GM12801 (cell line): ENCODE results near the gene VPS39.

Experiments used
- TF ChIP-seq, protein P1 (sequence below): IDR thresholded peaks from one replicate; pipeline ENCODE4 v1.5.1; 2011; ENCODE audit warnings: control low read depth; ENCODE audit not compliant: insufficient read length; ENCODE audit errors: extremely low read depth

The VPS39 gene

DNA sequence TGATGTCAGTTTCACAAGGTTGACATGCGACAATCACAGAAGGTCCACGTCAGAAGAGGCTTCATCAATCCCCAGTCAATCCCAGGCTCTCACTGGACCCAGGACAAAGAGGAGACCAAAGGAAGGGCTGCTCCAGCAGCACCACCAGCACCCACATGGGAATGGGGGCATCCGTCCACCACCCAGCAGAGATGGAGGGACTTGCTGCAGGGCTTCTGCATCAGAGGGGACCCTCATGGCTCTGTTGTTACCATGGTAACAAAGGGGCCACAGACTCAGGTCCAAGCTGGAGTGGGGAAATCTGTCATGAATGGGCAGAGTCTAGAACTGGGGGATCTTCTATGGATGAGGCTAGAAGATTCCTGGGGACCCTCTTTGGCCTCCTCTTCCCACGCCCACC, 64.7 kb downstream of the VPS39 start:
- TF ChIP-seq, protein P1, sequence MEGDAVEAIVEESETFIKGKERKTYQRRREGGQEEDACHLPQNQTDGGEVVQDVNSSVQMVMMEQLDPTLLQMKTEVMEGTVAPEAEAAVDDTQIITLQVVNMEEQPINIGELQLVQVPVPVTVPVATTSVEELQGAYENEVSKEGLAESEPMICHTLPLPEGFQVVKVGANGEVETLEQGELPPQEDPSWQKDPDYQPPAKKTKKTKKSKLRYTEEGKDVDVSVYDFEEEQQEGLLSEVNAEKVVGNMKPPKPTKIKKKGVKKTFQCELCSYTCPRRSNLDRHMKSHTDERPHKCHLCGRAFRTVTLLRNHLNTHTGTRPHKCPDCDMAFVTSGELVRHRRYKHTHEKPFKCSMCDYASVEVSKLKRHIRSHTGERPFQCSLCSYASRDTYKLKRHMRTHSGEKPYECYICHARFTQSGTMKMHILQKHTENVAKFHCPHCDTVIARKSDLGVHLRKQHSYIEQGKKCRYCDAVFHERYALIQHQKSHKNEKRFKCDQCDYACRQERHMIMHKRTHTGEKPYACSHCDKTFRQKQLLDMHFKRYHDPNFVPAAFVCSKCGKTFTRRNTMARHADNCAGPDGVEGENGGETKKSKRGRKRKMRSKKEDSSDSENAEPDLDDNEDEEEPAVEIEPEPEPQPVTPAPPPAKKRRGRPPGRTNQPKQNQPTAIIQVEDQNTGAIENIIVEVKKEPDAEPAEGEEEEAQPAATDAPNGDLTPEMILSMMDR: no peak

DNA sequence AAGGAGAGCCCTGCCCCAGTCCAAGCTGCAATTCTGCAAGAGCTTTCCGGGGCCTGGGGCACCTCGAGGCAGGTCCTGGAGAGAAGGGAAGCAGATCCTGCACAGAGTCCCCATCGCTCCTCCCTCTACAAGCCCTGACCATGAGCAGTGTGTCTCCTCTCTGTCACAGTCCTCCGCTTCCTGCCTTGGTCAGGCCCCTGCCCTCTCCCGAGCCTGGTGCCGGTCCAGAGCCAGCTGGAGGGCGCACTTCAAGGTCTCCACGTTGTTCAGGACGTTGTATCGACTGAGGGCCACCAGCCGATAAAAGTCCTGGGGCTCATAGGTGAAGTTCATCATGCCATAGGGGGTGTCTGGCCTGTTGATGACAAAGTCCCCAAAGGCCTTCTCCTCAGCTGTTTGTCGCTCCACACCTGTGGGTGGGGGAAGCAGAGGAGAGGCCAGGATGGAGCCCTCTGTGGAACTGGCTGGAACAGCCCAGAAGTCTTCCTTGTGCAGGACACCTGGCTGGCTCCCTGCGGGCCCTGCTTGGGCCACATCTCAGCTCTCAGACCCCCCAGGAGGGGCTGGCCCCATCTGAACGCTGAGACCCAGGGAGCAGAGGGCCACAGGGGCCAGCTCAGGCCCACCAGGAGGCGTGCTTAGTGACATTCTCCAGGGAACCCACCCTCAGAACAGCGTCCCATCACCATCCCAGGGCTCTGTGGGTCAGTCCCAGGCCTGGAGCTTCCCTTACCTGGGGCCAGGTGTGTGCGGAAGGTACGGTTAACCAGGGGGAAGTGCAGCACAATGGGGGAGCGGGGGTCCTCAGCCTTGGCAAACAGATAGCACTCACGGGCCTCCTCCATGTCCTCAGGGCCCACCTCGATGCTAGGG, 66.1 kb downstream of the VPS39 start:
- TF ChIP-seq, protein P1: no peak

DNA sequence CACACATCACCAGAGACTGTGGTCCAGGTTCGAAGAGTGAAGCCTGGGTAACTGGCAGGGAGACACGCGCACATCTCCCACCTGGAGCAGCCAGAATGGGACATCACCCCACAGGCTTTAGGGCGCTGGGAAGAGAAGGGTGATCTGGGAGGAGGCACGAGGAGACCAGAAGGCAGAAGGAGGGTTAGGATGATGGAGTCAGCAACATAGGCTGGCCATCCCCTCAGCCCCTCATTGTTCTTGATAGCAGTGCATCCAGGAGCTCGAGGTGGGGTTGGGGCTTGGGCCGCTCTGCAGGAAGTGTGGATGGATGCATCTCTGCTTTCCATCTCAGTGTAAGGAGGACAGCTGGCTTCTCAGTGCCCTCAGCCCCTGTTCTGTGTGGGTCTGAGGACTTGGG, 66.9 kb downstream of the VPS39 start:
- TF ChIP-seq, protein P1: no peak

DNA sequence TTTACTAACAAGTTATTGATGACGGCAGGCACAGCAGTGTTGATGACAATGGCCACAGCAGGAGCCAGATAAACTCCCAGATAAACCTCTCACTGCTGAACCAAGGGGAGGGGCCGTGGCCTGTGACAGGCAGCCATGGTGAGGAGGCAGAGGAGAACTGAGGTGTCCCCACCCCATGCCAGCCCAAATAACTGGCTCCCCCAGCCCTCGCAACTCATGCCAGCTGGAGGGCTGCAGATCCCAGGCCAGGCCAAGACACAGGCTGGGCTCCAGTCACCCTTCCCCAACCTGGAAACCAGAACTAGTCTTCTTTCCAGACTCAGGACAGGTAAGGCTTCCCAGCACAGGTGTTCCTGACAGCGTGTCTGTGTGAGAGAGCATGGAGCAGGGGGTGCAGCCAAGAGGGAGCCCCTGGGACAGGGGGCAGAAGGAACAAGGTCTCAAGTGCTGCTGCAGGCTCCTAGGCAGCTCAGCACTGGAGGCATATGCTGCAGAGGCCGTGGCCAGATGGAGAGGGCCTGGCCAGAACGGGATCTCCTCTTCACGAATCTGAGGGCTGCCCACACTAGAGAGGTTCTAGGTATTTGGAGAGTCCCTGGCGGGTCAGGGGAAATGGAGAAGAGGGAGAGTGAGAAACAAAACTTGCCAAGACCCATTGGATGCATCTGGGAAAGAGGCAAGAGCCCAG, 67.6 kb downstream of the VPS39 start:
- TF ChIP-seq, protein P1: no peak

DNA sequence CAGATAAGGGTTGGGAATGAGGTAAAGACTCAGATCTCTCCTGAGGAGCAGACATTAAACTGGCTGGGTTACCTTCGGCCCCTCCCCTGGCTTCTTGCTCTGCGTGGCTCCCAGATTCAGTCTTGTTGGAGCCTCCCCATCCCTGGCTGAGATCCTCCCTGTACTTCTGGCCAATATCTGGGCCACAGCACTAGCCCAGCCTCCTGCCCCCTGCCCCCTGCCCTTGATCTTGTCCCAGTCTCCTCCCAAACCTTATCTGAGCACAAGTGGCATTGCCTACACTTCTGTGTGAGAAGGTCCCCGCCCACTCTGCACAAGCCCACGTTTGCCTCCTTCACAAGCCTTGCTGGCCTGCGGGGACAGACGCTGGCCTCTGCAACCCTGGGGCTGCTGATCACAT, 68.5 kb downstream of the VPS39 start:
- TF ChIP-seq, protein P1: no peak

DNA sequence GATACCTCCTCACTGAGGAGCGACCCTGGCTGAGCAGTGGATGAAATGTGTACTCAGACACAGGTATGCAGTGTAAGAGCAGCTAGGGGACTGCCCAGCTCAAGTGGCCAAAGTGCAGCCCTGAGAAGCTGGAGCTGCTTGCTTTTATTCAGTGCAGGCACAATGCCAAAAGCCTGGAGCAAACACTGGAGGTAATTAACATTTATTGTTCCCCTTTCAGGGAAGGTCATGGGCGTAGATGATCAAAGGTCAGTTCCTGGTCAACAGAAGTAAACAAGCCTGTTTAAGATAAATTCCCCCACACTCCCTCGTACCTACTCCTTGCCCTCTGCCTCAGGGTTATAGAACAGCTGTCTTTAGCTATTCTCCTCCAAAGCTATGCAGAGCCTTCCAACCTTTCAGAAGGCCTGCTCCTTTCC, 69.1 kb downstream of the VPS39 start:
- TF ChIP-seq, protein P1: no peak

DNA sequence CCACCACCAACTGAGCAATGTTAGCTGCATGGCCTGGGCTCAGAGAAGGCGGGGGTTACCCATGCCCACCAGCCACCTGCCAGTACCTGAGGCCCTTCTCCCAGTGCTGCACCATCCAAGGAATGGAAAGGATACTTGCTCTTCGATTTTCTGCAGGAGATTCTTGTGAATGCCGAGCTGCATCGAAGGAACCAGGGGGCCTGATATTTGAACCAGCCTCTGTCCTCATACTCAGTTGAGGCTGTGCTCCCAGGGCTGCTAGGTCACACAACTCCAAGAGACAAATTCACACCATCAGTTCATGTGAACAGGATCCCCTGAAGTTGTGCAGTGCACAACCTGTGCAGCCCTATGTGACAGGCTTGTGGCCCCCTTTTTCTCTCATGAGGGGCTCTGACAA, 69.7 kb downstream of the VPS39 start:
- TF ChIP-seq, protein P1: no peak
